NCI-H226 (cell line): ENCODE results near the gene GOLGA6D.
A peak's percentile ranks its signal among the peaks of the same experiment; 100 is the strongest.
"Not testable (repeated sequence)": the region's sequence is repeated elsewhere in the genome, so short reads cannot be mapped to it uniquely, and the experiment has no call there.

Source experiments
- DNase-seq: peaks from one replicate; pipeline ENCODE4 v3.0.0-alpha.2; 2015

GOLGA6D gene

GRCh38 chr15:75282572-75282971 lies at the start of gene GOLGA6D:
Gene GOLGA6D, plus strand, starts transcription at chr15:75282835. Its CDS starts 41 bp downstream, at chr15:75282876.
- not testable (repeated sequence) for DNase-seq

GRCh38 chr15:75233504-75234190 lies 49.0 kb upstream of the GOLGA6D start:
- DNase-seq = no peak

GRCh38 chr15:75234191-75234810 lies 48.3 kb upstream of the GOLGA6D start:
- DNase-seq = no peak

GRCh38 chr15:75235051-75235673 lies 47.5 kb upstream of the GOLGA6D start:
- DNase-seq = no peak

- no peak for DNase-seq
Measured at GRCh38 chr15:75235760-75236729, 46.6 kb upstream of the GOLGA6D start.

- DNase-seq = no peak
Measured at GRCh38 chr15:75237316-75237982, 45.2 kb upstream of the GOLGA6D start.

GRCh38 chr15:75238150-75238549 lies 44.5 kb upstream of the GOLGA6D start:
- no peak for DNase-seq

- DNase-seq = not testable (repeated sequence)
Measured at GRCh38 chr15:75245741-75246140, 36.9 kb upstream of the GOLGA6D start.

- not testable (repeated sequence) for DNase-seq
Measured at GRCh38 chr15:75248991-75249390, 33.6 kb upstream of the GOLGA6D start.

GRCh38 chr15:75249726-75250125 lies 32.9 kb upstream of the GOLGA6D start:
- DNase-seq = no peak

- not testable (repeated sequence) for DNase-seq
Measured at GRCh38 chr15:75251343-75251742, 31.3 kb upstream of the GOLGA6D start.

- DNase-seq = not testable (repeated sequence)
Measured at GRCh38 chr15:75252285-75252684, 30.4 kb upstream of the GOLGA6D start.

GRCh38 chr15:75258034-75258433 lies 24.6 kb upstream of the GOLGA6D start, which contains the start of gene GOLGA6C:
Gene GOLGA6C, plus strand, starts transcription at chr15:75258334. Its CDS starts 265 bp downstream, at chr15:75258599.
- DNase-seq = not testable (repeated sequence)

GRCh38 chr15:75258620-75259343 lies 23.9 kb upstream of the GOLGA6D start:
- DNase-seq = not testable (repeated sequence)

GRCh38 chr15:75259873-75260272 lies 22.8 kb upstream of the GOLGA6D start:
- not testable (repeated sequence) for DNase-seq

GRCh38 chr15:75273751-75274359 lies 8.8 kb upstream of the GOLGA6D start:
- DNase-seq = not testable (repeated sequence)

GRCh38 chr15:75274509-75275107 lies 8.0 kb upstream of the GOLGA6D start:
- peak; percentile 18 for DNase-seq

- peak; percentile 1 for DNase-seq
Measured at GRCh38 chr15:75275617-75276016, 7.0 kb upstream of the GOLGA6D start.

GRCh38 chr15:75278497-75278896 lies 4.1 kb upstream of the GOLGA6D start:
- not testable (repeated sequence) for DNase-seq

GRCh38 chr15:75284152-75284551 lies 1.5 kb downstream of the GOLGA6D start:
- not testable (repeated sequence) for DNase-seq
